Measurements from ENCODE around the gene SPATA31D3. TPM values are rescaled to one million over a fixed set of nuclear protein-coding genes. Genes with fewer than 3 reads are reported as not detected.

The SPATA31D3 gene
- total RNA-seq, 1 experiment from 2014 or later: not detected

DNA sequence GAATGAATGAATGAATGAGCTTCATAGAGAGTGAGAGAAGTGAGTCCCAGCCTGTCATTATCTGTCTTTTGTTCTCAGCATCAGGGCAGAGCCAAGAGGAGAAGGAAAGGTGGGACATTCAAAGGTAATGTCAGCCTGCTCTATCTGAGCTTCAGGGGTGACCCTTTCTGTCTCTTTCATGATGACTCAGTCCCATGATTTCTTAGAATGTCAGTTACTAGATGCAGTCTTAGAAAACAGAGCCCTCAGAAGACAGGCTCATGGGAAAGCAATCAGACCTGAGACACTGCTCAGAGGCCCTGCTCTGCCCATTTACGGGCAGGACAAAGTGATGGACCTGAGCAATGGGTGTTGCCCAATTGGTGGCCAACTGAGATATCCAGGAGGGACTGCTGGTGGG, 46.4 kb downstream of the SPATA31D3 start:
- Mint-ChIP-seq H3K4me3 (no peak overlapping the region), H3K27me3 (ENCODE audit: low read depth) (peaks cover 4% of the 10 kb centered on the region), H3K36me3 (ENCODE audit: insufficient read depth in 1 of 3, low read depth in 3 of 3) (no peaks in the 10 kb centered on the region; a peak in 2 of 7 replicates), H3K4me1 (peaks cover 5% of the 10 kb centered on the region in 2 experiments; a peak in 3 of 4 replicates), H3K9me3 (no peaks in the 10 kb centered on the region; a peak in 1 of 5 replicates), H3K27ac (no peak overlapping the region)
- TF ChIP-seq, protein P1, sequence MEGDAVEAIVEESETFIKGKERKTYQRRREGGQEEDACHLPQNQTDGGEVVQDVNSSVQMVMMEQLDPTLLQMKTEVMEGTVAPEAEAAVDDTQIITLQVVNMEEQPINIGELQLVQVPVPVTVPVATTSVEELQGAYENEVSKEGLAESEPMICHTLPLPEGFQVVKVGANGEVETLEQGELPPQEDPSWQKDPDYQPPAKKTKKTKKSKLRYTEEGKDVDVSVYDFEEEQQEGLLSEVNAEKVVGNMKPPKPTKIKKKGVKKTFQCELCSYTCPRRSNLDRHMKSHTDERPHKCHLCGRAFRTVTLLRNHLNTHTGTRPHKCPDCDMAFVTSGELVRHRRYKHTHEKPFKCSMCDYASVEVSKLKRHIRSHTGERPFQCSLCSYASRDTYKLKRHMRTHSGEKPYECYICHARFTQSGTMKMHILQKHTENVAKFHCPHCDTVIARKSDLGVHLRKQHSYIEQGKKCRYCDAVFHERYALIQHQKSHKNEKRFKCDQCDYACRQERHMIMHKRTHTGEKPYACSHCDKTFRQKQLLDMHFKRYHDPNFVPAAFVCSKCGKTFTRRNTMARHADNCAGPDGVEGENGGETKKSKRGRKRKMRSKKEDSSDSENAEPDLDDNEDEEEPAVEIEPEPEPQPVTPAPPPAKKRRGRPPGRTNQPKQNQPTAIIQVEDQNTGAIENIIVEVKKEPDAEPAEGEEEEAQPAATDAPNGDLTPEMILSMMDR (conservative IDR thresholded peaks at IDR 0.05): no peak
- no peak for DNase-seq
- Histone ChIP-seq H3K4ac (ENCODE audit: low read depth, low read length) (no peak overlapping the region), H3K4me2 (ENCODE audit: insufficient read depth, insufficient read length, low read length) (no peak overlapping the region), H3K18ac (ENCODE audit: insufficient read length, low read depth, low read length) (no peak overlapping the region), H3K9ac (ENCODE audit: extremely low read depth, insufficient read length, low read length) (no peak overlapping the region), H2BK12ac (ENCODE audit: insufficient read length, low read depth, low read length) (no peak overlapping the region), H4K8ac (replicated peaks; ENCODE audit: insufficient read length, low read depth, low read length) (no peak overlapping the region), H3K23me2 (ENCODE audit: insufficient read length, low read depth, low read length, poor library complexity, severe bottlenecking) (no peaks in the 10 kb centered on the region), H3K14ac (ENCODE audit: insufficient read depth, low read length) (no peak overlapping the region), H3K79me2 (ENCODE audit: insufficient read depth, low read length) (no peaks in the 10 kb centered on the region), H4K5ac (ENCODE audit: insufficient read length, low read depth, low read length) (no peak overlapping the region), H3K4me1 (ENCODE audit: insufficient read depth, low read length) (no peaks in the 10 kb centered on the region), H3K9me3 (ENCODE audit: control insufficient read depth, low read depth, low read length) (no peaks in the 10 kb centered on the region), H3K27ac (ENCODE audit: insufficient read length, low read depth, low read length) (no peak overlapping the region), H3K56ac (ENCODE audit: insufficient read length, low read depth, low read length) (no peak overlapping the region), H4K91ac (ENCODE audit: insufficient read length, low read depth, low read length) (no peak overlapping the region), H2AK5ac (ENCODE audit: insufficient read length, low read length) (no peak overlapping the region), H3K79me1 (ENCODE audit: insufficient read depth, low read depth, low read length, poor library complexity, severe bottlenecking) (no peaks in the 10 kb centered on the region), H4K20me1 (ENCODE audit: control insufficient read depth, insufficient read depth, insufficient read length) (no peaks in the 10 kb centered on the region), H3T11ph (ENCODE audit: low read length) (no peak overlapping the region), H2AFZ (ENCODE audit: low read length) (no peak overlapping the region), H2BK15ac (ENCODE audit: low read depth, low read length) (no peak overlapping the region), H3K23ac (ENCODE audit: insufficient read length, low read depth, low read length) (no peak overlapping the region), H2BK5ac (ENCODE audit: insufficient read length, low read length) (no peak overlapping the region), H2BK20ac (ENCODE audit: low read depth, low read length, poor library complexity, severe bottlenecking) (no peak overlapping the region), H3K27me3 (ENCODE audit: insufficient read depth, low read length) (no peaks in the 10 kb centered on the region), H2BK120ac (ENCODE audit: low read depth, low read length, poor library complexity, severe bottlenecking) (no peak overlapping the region)
- WGBS (ENCODE audit: extremely low coverage, insufficient read length, low lambda C conversion rate): no CpG with 5 or more reads among the region's 1 CpG

Measured in H9 (cell line).